DND-41 (cell line): ENCODE measurements around the gene BCR.

ENCODE experiments used
- CTCF ChIP-seq: IDR thresholded peaks from 2 replicates; pipeline ENCODE4 v1.5.1; 2012; ENCODE audit warnings: borderline replicate concordance, low read length, moderate library complexity, mild to moderate bottlenecking; ENCODE audit not compliant: poor library complexity, severe bottlenecking; ENCODE audit errors: extremely low read depth
- EZH2 ChIP-seq: IDR thresholded peaks from 3 replicates; pipeline ENCODE4 v1.6.1; 2012; ENCODE audit warnings: borderline replicate concordance, low read depth, mild to moderate bottlenecking, moderate library complexity, low read length, inconsistent platforms; ENCODE audit not compliant: severe bottlenecking

GRCh38 chr22:23282516-23282915 lies 102.2 kb downstream of the BCR start:
- TF ChIP-seq CTCF (no peak), EZH2 (no peak)
